HG03045 (cell line): ENCODE data around the gene SPTLC2.

Source experiments
- ATAC-seq: cut with Tn5 transposase; IDR thresholded peaks from one replicate; pipeline ENCODE4 v1.9.1; 2021; ENCODE audit warnings: mild to moderate bottlenecking, moderate library complexity; ENCODE audit not compliant: unreplicated experiment

Gene SPTLC2

DNA sequence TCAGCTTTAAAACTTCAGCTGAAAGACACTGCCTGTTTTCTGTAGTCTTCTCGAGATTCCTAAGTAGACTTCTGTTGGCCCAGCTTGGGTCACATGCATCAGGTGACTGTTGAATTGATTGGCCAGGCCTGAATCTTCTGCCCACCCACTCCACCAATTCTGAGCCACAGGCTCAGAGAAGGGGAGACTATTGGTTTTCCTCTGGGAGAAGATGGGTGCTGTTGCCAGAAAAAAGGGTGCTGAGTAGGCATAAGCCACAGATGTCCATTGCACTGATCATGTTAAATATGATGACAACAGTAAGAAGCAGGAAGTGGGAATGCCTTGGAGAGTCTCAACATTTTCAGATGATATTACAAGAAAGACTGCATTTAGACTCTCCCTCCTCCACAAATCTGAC lies 6.8 kb upstream of the SPTLC2 start:
- ATAC-seq: no peak

DNA sequence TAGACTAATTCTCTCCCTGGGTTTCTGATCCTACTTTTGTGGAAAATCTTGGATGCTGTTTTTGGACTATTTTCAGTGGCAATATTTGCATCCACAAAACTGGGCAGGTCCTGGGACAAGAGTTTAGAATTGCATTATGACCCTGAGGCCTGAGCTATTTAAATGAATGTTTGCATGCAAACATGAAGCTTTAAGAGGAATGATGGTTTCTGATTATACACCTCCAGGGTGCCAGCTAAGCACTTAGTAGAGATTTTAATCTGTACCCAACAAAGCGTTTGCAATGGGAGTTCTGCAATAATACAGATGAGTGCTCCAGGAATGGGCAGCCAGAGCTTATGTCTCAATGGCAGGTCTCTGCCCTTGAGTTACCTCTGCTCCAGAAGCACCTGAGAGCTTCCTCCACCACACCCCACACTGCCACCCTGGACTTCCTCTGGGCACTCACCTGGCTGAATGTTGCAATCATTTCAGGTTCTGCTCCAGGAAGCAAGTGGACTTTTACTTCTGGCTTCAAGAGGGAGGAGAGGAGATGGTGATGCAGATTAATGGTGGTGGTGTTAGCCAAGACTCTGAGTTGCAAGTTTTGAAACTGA lies 6.0 kb upstream of the SPTLC2 start:
- no peak for ATAC-seq

DNA sequence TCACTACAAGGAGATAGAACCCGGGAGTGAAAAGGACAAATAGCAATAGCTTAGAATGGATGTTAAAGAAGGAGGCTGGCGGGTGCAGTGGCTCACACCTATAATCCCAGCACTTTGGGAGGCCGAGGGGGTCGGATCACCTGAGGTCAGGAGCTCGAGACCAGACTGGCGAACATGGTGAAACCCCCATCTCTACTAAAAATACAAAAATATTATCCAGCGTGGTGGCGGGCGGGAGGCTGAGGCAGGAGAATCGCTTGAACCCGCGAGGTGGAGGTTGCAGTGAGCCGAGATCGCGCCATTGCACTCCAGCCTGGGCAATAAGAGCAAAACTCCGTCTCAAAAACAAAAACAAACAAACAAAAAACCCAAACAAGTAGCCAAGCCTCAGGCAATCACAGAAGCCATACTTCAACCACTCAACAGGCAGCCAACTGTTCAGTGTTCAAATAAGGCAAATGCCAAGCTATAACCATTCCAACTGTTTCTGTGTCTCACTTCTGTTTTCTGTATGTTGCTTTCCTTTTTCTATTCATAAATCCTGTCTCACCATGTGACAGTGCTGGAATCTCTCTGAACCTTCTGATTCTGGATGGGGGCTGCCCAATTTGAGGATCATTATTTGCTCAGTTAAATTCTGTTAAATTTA lies 3.9 kb upstream of the SPTLC2 start:
- no peak for ATAC-seq

DNA sequence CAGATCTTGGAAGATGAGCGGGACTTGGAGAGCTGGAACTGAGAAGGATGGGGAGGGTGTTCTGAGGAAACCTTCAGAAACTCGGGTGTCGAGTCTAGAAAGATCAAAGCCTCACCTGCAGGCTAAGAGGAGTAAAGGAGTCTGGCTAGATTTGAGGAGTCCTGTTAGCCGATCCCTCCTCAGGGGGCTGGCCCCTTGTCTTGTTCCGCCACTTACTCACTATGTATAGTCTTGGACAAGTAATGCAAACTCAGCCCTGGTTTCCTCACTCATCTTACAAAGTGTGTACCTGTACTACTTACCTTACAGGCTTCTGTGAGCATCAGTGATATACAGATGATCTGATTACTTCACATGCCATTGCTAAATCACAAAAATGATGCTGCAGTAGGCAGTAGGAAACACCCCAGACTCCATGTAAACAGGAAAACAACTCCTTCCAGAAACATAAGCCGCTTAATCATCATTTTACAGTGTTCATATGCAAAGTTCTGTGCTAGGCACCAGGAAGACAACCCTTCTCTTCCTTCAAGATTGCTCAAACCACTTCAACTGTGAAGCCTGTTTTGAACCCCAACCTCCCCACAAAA lies 2.0 kb upstream of the SPTLC2 start:
- no peak for ATAC-seq

DNA sequence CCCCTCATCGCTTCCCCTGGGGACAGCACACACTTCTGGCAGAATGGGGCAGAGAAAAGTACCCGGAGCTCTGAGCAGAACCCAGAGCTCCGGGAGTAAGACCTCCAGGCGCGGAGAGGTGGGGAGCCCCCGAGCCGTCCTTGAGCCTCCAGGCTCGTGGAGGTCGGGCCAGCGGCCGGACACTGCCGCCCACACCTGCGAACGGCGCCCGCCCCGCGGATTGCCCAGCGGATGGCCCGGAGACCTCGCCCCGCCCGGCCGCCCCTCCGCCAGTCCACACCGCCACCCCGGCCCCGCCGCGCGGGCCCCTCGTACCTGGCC lies 344 bp downstream of the SPTLC2 start:
- ATAC-seq: peak; percentile 21

DNA sequence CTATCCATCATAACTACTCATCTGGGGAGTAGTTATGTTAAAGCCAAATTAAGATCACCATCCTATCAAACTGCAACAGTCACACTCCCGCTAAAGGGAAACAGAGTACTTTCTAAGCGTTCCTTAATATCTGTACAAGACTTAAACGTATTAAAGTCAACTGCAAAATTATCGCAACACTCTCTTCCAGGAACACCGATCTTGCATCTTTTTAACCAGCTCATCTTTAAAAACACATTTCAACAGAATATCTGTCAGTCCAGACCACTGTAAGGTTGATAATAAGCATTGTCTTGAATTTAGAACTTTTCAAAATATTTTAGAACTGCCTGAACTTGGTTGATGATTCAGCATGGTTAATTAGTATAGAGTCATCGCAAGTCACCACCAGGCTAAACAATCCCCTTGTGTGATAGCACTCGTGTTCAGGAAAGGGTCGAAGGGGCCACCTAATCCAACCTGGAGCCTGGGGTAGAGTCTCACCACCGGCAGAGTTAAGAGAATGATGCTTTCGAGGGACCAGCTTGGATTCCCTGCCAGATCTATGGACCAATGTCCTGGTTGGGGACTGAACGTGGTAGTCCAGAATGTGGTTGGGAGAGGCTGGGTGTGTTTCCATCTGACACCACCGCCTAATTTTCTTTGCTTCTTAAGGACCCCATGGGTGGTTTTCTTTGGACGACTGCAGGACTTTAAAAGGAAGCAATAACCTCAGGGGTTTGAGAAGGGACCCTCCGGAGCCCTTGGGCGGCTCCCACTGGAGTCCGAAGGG lies 890 bp downstream of the SPTLC2 start:
- ATAC-seq: no peak

DNA sequence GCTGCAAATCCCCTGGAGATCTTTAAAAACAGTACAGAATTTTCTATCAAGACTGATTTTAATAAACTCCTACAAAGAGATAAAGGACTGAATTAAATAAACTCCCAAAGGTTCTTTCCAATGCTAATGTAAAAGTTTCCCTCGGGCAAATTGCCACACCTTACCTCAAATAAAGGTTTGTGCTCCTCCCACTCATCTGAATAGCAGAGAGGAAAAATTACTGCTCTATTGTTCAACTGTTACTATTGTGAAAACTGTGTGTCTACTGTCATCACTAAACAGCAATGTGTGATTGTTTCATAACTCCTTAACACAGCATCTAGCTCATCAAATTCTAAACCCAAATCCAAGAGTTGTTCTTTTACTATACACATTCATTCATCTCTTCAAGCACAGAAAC lies 3.2 kb downstream of the SPTLC2 start:
- no peak for ATAC-seq

DNA sequence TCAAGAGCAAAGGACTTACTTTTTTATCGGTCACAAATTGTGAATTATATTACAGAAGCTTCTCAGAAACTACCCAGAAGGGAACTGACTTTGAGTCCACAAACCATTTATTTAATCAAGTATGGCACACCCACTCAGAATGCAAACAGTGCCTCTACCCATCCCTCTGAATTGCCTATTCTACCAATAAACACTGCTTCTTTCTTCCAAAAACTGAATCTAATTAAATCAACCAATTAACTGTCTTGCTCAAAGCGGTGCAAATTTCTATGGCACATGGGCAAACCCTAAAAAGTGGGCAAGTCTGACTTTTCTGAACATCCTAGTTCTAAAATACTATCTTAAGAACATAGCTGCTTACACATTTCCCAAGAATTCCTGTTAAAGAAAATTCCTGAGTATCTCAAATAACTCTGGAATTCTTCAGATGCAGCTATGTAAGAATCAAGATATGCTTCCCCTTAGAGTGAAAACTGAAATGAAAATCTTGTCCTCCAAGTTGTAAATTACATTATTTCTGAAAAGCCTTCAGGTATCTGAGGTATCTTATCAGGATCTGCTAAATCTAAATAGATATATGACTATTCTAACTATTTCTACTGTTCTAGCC lies 4.3 kb downstream of the SPTLC2 start:
- no peak for ATAC-seq

DNA sequence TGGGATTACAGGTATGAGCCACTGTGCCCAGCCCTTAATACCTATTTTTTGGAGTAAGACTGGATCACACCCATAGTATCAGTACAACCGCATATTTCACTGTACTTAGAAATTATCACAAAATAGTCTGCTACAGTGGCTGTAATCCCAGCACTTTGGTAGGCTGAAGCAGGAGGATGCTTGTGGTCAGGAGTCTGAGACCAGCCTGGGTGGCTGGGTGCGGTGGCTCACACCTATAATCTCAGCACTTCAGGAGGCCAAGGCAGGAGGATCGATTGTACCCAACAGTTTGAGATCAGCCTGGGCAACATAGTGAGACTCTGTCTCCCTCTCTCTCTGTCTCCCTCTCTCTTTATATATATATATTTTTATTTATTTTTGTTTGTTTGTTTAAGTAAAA lies 5.9 kb downstream of the SPTLC2 start:
- ATAC-seq: no peak

DNA sequence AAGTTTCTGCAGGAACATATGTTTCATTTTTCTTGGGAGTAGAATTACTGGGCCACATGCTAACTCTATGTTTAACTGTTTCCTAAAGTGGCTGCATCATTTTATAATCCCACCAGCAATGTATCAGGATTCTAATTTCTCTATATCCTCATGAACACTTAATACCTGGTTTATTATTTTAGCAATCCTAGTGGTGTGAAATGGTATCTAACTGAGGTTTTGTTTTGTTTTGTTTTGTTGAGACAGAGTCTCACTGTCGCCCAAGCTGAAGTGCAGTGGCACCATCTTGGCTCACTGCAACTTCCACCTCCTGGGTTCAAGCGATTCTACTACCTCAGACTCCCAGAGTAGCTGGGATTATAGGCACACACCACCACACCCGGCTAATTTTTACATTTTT lies 6.5 kb downstream of the SPTLC2 start:
- no peak for ATAC-seq

DNA sequence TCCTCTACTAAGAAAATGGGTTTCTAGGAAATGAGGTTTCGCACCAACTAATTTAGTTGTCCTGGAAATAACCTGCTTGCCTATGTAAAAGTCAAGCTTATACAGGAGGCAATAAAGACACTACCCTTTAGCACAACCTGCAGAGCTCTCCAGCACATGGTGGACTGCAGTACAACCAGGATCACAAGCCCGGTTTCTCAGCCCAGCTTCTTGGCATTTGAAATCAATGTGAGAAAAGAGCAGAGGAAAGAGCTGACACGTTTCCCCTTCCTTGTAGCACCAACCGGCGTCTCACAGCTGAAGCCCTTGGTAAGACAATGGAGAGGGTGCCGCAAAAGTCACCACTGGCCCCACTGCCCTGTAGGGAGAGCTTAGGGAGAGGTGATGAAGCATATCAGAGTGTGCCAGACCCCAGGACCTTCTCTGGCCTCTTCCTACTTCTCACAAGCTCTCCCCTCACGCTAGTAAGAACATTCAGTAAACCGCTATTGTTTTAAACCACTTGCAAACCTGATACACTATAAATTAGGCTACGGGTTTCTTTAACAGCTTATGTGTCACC lies 8.6 kb downstream of the SPTLC2 start:
- no peak for ATAC-seq

DNA sequence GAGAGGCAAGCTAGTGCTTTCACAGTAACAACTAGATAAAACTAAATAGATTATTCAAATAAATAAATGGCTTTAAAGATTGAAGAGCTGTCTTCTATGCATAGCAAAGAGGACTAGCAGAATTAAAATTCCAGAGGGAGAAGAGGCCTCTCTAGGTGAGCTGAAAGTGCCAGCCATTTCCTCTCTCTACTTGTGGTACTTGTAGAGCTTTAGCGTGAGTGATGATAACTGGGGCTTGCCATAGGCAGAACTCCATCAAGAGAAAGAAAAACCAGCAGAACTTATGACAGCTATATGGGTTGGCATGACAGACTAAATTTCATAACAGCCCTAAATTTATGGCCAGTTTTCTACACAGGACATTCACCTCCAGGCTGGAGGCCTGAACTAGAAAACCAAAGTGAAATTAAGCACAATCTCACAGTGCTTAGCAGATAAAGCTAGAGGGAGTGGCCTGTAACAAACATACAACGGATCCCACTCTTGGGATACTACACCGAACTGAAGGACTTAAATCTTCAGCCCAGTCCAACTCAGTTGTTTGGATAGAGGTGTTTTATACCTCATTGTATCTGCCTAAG lies 11.0 kb downstream of the SPTLC2 start:
- ATAC-seq: no peak

DNA sequence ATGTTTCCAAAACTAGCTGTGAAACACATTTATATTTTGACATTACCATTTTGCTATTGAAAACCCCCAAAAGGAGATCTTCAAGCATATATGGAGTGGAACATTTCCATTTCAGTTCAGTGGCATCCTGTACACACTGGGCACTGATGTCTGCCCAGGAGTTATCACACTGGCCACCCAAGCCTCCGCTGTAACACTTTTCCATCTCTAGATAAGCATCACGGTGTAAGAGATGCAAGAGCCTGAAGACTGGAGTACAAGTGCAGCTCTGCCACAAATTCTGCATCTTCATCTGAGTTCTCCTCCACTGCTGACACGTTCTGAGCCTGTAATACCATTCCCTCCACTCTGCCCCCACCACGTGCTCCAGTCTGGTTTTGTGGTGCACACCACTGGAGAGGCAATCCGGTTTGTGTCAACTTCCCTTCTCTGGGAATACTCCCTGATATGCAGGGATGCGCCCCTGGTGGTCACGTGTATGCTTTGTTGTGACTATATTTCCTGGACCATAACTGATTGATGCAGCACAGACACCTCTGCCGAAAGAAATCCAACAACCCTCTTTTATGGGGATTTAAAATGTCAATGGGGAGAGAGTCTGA lies 12.7 kb downstream of the SPTLC2 start:
- no peak for ATAC-seq

DNA sequence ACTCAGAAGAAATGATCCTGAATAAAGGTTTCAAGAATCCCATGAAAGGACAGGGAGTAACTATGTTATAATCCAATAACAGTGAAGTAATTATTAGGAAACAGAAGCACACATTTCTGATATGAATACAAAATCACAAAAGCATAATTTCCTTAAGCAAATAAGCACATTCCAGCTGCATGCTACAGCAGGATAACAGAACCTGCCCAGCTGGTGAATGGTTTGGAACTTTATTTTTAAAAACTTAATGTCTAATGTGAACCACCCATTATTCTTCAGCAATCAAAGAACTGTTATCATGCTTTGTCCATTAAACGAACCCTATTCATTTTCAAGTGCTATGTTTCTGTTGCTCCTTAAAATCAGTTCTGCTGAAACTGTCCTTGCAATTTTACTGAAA lies 13.4 kb downstream of the SPTLC2 start:
- no peak for ATAC-seq

DNA sequence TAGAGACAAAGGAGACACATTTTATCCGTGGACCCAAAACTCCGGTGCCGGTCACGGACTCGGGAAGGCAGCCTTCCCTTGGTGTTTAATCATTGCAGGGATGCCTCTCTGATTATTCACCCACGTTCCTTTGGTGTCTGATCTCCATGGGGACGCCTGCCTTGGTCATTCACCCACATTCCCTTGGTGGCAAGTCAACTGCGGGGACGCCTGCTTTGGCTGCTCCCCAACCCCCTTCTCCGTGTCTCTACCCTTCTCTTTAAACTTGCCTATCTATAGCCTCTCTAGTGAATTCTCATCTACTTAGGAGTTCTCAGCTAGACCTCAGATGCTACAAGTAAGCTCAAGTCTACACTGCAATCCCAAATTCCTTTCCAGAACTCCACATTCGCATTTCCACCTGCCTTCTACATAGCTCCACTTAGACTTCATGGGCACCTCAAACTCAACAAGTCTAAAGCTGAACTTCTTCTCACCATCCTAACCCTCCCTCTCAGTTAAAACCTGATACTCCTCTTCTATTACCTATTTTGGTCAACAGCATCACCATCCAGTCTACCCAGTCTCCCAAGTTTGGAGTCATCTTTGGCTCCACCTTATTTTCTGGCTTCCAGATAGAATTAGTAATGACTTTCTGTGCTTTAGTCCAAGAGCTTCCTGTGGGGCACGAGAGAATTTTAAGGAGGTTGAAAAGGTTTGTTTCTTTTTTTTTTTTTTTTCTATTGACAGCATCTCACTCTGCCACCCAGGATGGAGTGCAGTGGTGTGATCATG lies 14.4 kb downstream of the SPTLC2 start:
- ATAC-seq: no peak

DNA sequence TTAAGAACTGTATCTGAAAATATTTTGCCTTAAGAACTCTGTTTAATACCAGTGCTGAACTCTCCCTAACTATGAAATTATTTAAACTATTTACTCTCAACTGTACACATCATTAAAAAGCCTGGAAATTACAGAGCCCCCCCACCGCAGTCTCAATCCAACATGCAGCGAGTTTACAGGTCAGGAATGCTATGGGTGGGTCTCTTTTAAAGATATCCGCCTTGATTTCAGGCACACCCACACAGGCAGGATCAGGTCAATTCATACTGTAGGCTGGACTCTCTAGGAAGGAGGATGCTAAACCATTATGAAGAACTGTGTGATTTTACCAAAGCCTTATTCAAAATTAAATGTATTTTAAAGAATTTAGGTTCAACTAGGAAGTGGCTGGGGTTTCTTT lies 16.5 kb downstream of the SPTLC2 start:
- no peak for ATAC-seq

DNA sequence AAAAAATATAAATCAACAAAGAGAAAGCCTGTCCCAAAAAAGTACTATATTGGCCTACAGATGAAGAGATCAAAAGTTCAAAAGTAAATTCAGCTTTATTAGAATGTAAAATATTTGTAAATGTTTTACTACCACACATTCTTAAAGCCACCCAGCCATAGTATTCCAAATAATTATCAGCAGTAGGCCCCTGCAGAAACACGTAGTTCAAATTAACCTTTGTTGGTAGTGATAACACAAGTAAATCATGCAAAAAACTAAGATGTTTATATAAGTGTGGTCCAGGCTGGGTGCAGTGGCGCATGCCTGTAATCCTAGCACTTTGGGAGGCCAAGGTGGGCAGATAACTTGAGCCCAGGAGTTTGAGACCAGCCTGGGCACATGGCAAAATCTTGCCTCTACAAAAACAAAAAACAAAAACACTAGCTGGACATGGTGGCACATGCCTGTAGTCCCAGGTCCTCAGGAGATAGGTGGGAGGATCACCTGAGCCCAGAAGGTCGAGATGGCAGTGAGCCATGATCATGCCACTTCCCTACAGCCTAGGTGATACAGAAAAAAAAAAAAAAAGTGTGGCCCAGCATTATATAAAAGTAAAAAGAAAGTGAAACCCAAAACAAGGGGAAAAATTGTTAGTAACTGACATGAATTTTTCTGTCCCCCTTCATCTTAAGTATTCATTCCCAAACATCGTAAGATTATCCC lies 17.9 kb downstream of the SPTLC2 start:
- no peak for ATAC-seq

DNA sequence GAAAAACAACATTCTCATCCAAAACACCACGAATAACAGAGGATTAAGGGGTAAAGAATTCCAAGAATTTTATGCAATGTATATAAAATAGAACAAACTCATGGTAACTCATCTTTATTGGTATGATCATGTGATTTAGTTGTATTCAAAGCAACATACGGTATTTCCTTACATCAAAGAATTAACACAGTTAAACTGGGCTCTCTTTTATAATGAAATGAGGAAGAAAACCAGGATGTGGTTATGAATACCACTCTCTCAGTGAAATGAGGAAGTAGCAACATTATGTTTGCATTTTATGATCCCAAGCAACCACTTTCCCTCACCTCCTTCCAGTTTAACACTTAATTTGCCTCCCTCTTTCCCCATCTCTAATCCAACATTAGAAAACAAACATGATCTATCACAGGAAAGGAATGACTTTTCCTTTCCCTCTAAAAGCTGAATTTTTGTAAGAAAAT lies 22.9 kb downstream of the SPTLC2 start:
- no peak for ATAC-seq

DNA sequence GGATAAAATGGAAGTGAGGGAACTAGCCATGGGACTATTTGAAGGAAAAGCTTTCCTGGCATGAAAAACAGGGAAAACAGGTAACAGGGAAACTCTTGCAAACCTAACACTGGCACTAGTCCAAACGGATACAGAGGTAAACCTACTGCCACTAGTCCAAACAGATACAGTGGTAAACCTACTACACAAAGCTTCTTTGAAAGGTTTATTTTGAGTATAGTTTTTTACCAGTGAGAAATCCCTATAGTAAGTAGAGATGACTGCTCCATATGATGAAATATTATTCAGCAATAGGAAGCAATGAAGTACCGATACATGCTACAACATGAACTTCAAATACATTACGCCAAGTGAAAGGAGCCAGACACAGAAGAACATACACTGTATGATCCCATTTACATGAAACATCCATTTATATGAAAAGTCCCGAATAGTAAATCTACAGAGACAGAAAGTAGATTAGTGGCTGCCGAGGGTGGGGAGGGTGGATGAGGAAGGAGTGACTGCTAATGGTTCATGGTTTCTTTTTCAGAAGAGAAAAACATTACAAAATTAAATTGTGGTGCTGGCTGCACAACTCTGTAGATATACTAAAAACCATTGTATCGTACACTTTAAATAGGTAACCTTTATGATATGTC lies 25.5 kb downstream of the SPTLC2 start:
- no peak for ATAC-seq
